ENCODE results near the gene KLK8. TPM values are rescaled to one million over a fixed set of nuclear protein-coding genes. Genes with fewer than 3 reads are reported as not detected.
"Not testable (repeated sequence)": the region's sequence is repeated elsewhere in the genome, so short reads cannot be mapped to it uniquely, and the experiment has no call there.

Gene KLK8
- total RNA-seq, 3 donors from 2014 or later: not detected

DNA sequence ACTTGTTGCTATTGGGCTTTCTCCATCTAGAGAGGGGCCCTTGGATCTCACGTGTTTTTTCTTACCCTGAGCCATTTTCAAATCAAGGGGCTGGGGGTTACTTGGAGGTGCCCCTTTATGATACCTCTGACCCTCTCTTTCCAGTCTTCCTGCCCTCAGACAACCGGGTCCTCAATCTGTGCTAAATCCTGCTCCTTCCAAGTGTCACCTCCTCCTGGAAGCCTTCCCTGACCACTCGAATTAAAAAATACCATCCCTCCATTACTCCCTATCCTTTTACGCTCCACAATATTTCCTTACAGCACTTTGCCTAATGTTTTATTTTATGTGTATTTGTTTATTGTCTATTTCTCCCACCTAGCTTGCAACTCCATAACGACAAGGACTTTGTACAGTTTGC is 3.3 kb downstream of the KLK8 start:
- H3K36me3 ChIP-seq (ENCODE audit: low read depth): no peaks in the 10 kb centered on the region
- TF ChIP-seq, protein P1, sequence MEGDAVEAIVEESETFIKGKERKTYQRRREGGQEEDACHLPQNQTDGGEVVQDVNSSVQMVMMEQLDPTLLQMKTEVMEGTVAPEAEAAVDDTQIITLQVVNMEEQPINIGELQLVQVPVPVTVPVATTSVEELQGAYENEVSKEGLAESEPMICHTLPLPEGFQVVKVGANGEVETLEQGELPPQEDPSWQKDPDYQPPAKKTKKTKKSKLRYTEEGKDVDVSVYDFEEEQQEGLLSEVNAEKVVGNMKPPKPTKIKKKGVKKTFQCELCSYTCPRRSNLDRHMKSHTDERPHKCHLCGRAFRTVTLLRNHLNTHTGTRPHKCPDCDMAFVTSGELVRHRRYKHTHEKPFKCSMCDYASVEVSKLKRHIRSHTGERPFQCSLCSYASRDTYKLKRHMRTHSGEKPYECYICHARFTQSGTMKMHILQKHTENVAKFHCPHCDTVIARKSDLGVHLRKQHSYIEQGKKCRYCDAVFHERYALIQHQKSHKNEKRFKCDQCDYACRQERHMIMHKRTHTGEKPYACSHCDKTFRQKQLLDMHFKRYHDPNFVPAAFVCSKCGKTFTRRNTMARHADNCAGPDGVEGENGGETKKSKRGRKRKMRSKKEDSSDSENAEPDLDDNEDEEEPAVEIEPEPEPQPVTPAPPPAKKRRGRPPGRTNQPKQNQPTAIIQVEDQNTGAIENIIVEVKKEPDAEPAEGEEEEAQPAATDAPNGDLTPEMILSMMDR (IDR thresholded peaks at IDR 0.05): no peak
- no peak overlapping the region for H3K4me3 ChIP-seq
- DNase-seq: no peak
- H3K9me3 ChIP-seq: no peaks in the 10 kb centered on the region
- H3K4me1 ChIP-seq (ENCODE audit: low read depth): no peaks in the 10 kb centered on the region
- ATAC-seq: no peak
- intact Hi-C loops (cut with DNase I, micrococcal nuclease): no loop called here

DNA sequence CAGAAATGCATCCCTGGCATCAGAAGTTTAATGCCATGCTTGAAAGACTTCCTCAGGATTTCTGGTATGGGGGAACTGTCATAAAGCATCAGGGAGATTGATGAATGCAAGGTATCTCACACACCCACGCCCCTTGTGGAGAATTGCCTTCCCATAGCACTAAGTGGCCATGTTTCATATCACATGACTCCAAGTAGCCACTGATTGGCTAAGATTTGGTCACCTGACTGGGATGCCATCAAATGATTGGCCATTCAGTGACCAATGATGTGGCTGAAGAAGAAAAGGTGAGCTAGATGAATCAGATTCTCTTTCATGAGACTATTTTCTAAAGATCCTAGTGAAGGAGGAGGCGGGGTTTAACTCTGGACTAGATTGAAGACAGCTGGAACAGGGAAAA is 7.3 kb downstream of the KLK8 start:
- Histone ChIP-seq H3K36me3 (ENCODE audit: low read depth) (no peaks in the 10 kb centered on the region), H3K4me1 (ENCODE audit: low read depth) (no peaks in the 10 kb centered on the region), H3K4me3 (no peak overlapping the region), H3K9me3 (no peaks in the 10 kb centered on the region)
- intact Hi-C loops (cut with DNase I, micrococcal nuclease): no loop called here
- ATAC-seq (no peak), DNase-seq (no peak)
- TF ChIP-seq, protein P1 (IDR thresholded peaks at IDR 0.05): no peak

DNA sequence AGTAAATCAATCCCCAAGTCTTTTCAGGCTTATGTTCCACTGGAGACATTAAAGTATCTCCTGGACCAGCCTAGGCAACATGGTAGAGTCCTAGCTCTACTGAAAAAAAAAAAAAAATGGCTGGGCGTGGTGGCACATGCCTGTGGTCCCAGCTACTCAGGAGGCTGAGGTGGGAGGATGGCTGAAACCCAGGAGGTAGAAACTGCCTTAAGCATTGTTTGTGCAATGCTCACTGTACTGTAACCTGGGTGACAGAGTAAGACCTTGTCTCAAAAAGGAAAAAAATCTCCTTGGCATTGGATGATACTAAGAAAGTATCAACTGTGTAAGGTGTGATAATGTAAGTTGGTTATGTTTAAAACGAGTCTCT is 8.8 kb downstream of the KLK8 start:
- Histone ChIP-seq H3K4me3 (no peak overlapping the region), H3K4me1 (ENCODE audit: low read depth) (no peaks in the 10 kb centered on the region), H3K36me3 (ENCODE audit: low read depth) (no peaks in the 10 kb centered on the region), H3K9me3 (no peaks in the 10 kb centered on the region)
- intact Hi-C loops (cut with DNase I, micrococcal nuclease): no loop called here
- ATAC-seq (no peak), DNase-seq (no peak)
- TF ChIP-seq, protein P1 (IDR thresholded peaks at IDR 0.05): no peak

DNA sequence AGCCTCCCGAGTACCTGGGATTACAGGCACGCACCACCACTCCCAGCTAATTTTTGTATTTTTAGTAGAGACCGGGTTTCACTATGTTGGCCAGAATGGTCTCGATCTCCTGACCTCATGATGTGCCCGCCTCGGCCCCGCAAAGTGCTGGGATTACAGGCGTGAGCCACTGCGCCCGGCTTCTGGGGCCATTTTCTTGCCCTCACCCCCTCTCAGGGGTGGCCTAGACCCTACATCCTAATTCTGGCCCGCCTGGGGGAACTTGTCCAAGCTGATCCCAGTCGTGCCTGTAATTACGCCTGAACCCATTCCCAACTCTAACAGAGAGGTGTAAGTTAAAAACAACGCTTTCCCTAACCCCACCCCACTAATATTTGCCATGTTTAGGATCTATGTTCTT is 17.0 kb downstream of the KLK8 start:
- H3K9me3 ChIP-seq; ATAC-seq; intact Hi-C loops (cut with DNase I, micrococcal nuclease); H3K36me3 ChIP-seq (ENCODE audit: low read depth); H3K4me3 ChIP-seq; DNase-seq; H3K4me1 ChIP-seq (ENCODE audit: low read depth): not testable (repeated sequence)

DNA sequence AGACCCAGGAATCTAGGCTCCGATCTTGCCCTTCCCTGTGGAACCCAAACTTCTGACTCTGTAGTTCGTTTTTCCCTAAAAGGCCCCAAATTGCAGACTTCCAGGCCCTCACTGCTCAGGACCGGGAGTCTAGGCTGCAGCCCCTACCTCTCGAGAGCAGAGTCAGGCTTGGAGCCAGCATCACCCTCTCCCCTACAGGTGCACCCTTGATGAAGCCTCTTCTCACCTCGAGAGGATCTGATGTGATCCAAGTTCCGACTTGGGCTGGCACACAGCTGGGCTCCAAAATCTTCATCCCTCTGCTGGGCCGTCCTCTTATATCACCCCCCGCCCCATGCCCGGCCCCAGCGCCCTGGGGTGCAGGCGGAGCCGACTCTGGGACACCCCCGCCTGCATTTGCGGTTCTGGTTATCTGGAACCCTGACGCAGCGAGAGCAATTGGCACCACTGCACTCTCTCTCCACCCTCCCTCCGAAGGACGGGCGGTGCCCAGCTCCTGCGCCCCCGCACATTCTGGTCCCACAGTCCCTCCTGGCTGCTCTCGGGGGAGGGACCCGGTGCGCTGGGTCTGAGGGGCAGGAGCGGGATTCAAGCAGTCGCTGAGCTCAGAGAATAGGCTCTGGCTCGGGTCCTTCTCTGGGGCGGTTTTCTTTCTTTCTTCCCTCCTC is 17.6 kb downstream of the KLK8 start, which contains the start of gene KLK7:
TSS of gene KLK7 (minus strand) at position 293 of the 668 bp plus-strand sequence. CDS start 1,518 bp downstream, outside the sequence.
- intact Hi-C loops (cut with DNase I, micrococcal nuclease): no loop called here
- H3K4me1 ChIP-seq (ENCODE audit: low read depth): no peaks in the 10 kb centered on the region
- H3K9me3 ChIP-seq: no peaks in the 10 kb centered on the region
- no peak for ATAC-seq
- DNase-seq: no peak
- TF ChIP-seq, protein P1 (IDR thresholded peaks at IDR 0.05): no peak
- H3K4me3 ChIP-seq: no peak within 1 kb of the TSS
- H3K36me3 ChIP-seq (ENCODE audit: low read depth): no peaks in the 10 kb centered on the region

DNA sequence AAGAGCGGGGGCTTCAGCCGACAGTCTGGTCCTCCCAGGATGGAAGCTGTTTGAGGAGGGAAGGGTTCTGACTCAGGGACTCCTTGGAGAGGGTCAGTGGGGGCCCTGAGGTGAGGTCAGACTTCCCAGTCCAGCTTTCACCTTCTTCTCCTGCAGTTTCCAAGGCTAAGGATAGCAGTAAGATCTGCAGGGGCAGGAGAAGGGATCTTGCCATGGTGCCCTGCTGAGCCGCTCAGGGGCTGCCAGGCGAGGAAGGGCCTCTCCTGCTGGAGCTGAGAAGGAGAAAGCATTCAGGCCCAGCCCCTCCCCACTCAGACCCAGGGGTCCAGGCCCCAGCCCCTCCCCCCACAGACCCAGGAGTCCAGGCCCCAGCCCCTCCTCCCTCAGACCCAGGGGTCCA is 19.2 kb downstream of the KLK8 start:
- H3K9me3 ChIP-seq: no peaks in the 10 kb centered on the region
- DNase-seq: no peak
- no peak overlapping the region for H3K4me3 ChIP-seq
- intact Hi-C loops (cut with DNase I, micrococcal nuclease): no loop called here
- no peaks in the 10 kb centered on the region for H3K4me1 ChIP-seq (ENCODE audit: low read depth)
- no peak for ATAC-seq
- TF ChIP-seq, protein P1 (IDR thresholded peaks at IDR 0.05): no peak
- H3K36me3 ChIP-seq (ENCODE audit: low read depth): no peaks in the 10 kb centered on the region

Measured in mucosa of descending colon (tissue), 3 donors.